ENCODE data around the gene WDR74.
"Not testable (repeated sequence)": the region's sequence is repeated elsewhere in the genome, so short reads cannot be mapped to it uniquely, and the experiment has no call there.

The WDR74 gene

DNA sequence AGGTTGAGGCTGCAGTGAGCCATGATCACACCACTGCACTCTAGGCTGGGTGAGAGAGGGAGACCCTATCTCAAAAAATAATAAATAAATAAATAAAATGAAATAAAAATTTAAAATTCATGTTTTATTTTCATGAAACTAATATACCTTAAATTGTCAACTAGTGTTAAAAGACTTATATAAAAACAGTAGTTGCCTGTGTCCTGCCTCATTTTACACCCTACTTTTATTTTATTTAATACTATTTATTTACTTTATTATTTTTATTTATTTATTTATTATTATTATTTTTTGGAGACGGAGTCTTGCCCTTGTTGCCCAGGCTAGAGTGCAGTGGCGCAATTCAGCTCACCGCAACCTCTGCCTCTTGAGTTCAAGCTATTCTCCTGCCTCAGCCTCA lies 4.8 kb upstream of the WDR74 start:
- Histone ChIP-seq H3K4me3 (ENCODE audit: low read depth, low read length) (no peak overlapping the region), H3K27ac (no peak overlapping the region), H3K27me3 (replicated peaks) (no peaks in the 10 kb centered on the region), H3K36me3 (replicated peaks) (no peaks in the 10 kb centered on the region)
- no peak for DNase-seq
- TF ChIP-seq, protein P1, sequence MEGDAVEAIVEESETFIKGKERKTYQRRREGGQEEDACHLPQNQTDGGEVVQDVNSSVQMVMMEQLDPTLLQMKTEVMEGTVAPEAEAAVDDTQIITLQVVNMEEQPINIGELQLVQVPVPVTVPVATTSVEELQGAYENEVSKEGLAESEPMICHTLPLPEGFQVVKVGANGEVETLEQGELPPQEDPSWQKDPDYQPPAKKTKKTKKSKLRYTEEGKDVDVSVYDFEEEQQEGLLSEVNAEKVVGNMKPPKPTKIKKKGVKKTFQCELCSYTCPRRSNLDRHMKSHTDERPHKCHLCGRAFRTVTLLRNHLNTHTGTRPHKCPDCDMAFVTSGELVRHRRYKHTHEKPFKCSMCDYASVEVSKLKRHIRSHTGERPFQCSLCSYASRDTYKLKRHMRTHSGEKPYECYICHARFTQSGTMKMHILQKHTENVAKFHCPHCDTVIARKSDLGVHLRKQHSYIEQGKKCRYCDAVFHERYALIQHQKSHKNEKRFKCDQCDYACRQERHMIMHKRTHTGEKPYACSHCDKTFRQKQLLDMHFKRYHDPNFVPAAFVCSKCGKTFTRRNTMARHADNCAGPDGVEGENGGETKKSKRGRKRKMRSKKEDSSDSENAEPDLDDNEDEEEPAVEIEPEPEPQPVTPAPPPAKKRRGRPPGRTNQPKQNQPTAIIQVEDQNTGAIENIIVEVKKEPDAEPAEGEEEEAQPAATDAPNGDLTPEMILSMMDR (IDR thresholded peaks at IDR 0.05; ENCODE audit: low read depth, low read length, missing control alignments): no peak
- in situ Hi-C loops (cut with HindIII; ENCODE audit: low pct_ligation_motif_present, low sequenced_read_pairs): no loop called here

DNA sequence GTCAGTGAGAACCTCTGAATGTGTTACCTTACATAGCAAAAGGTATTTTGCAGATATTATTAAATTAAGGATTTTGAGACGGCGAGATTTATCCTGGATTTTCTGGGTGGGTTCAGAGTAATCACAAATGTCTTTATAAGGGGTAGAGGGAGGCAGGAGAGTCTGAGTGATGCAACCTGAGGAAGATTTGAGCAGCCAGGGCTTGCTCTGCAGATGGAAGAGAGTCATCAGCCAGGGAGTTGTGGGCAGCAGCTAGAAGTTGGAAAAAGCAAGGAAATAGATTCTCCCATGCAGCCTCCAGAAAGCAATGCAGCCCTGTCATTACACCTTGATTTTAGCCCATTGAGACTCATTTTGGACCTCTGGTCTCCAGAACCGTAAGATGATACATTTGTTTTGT lies 4.1 kb upstream of the WDR74 start:
- H3K27ac ChIP-seq: no peak overlapping the region
- TF ChIP-seq, protein P1 (IDR thresholded peaks at IDR 0.05; ENCODE audit: low read depth, low read length, missing control alignments): no peak
- no peak overlapping the region for H3K4me3 ChIP-seq (ENCODE audit: low read depth, low read length)
- no peaks in the 10 kb centered on the region for H3K36me3 ChIP-seq (replicated peaks)
- in situ Hi-C loops (cut with HindIII; ENCODE audit: low pct_ligation_motif_present, low sequenced_read_pairs): no loop called here
- DNase-seq: no peak
- H3K27me3 ChIP-seq (replicated peaks): no peaks in the 10 kb centered on the region

DNA sequence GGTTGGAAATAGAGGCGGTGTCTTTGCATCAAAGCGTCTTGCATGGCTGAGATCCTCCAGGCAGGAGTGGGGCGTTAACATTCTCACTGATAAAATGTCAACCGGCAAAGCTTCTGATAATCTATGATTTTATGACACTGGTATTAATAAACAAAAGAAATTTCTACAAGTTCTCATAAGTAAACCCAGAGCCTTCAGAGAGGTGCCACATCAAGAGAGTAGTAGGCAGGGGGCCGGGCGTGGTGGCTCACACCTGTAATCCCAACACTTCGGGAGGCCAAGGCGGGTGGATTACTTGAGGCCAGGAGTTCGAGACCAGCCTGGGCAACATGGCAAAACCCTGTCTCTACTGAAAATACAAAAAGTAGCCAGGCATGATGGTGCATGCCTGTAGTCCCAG lies 3.5 kb upstream of the WDR74 start:
- in situ Hi-C loops (cut with HindIII; ENCODE audit: low pct_ligation_motif_present, low sequenced_read_pairs); DNase-seq; H3K27me3 ChIP-seq (replicated peaks); H3K36me3 ChIP-seq (replicated peaks); H3K4me3 ChIP-seq (ENCODE audit: low read depth, low read length): not testable (repeated sequence)
- H3K27ac ChIP-seq: peak overlapping the region; percentile 100

DNA sequence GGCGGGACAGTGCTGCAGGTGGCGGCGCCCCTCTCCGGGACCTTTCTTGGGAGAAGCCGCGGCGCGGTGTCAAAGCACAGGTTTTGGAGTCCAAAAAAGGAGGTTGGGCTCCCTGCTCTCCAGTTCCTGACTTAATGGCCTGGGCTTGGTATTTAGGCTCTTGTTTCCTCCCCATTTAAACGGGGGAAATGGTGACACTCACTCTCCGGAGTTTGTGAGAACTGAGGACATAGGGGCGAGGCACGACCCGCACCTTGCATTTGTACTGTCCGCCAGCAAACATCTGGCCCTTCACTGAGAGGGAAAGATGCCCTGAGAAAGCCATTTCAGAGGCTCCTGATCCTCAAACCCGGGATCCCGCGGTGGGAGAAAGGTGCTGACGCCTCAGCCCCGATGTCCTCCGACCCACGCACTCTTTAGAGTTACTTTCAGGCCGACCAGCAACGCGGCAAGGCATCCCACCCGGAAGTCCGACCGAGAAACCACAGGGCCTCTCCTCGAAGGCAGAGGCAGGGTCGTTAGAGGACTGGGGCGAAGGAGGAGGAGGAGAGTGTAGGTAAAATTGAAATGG lies 2.9 kb upstream of the WDR74 start:
- in situ Hi-C loops (cut with HindIII; ENCODE audit: low pct_ligation_motif_present, low sequenced_read_pairs): no loop called here
- no peak for DNase-seq
- peak overlapping the region; percentile 48 for H3K4me3 ChIP-seq (ENCODE audit: low read depth, low read length)
- no peaks in the 10 kb centered on the region for H3K36me3 ChIP-seq (replicated peaks)
- H3K27me3 ChIP-seq (replicated peaks): no peaks in the 10 kb centered on the region
- TF ChIP-seq, protein P1 (IDR thresholded peaks at IDR 0.05; ENCODE audit: low read depth, low read length, missing control alignments): no peak
- H3K27ac ChIP-seq: peak overlapping the region; percentile 100

DNA sequence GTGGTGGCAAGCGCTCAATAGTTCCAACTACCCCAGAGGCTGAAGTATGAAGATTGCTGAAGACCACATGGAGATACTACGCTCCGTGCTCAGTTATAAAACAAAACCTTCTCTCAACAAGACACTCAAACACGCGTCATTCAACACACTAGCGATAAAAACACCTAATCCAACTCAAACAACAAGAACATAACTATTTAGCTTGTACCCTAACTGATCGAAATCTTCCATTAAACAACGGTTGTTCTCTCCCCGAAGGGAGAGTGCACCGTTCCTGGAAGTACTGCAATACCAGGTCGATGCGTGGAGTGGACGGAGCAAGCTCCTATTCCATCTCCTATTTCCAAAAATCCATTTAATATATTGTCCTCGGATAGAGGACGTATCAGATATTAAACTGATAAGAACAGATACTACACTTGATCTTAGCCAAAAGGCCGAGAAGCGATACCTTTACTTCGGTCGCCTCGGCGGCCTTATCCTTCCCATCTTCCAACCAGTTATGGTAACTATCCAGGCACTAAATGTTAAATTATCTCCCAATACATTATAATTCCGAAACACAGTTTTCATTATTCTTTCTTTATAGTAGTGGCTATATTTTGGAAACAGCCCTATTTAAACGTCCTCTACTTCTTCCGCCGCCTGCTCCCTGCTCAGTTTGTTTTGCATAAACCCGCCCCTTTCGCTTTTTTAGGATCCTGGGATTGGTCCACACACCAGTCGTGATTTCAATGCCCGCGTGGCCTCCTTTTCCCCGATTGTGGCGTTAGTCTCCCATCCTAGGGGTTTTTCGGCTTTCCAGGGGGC lies 2.2 kb upstream of the WDR74 start:
- in situ Hi-C loops (cut with HindIII; ENCODE audit: low pct_ligation_motif_present, low sequenced_read_pairs): no loop called here
- H3K36me3 ChIP-seq (replicated peaks): no peaks in the 10 kb centered on the region
- peak overlapping the region; percentile 48 for H3K4me3 ChIP-seq (ENCODE audit: low read depth, low read length)
- peak overlapping the region; percentile 100 for H3K27ac ChIP-seq
- no peaks in the 10 kb centered on the region for H3K27me3 ChIP-seq (replicated peaks)
- peak; percentile 98 for DNase-seq
- TF ChIP-seq, protein P1 (IDR thresholded peaks at IDR 0.05; ENCODE audit: low read depth, low read length, missing control alignments): no peak

DNA sequence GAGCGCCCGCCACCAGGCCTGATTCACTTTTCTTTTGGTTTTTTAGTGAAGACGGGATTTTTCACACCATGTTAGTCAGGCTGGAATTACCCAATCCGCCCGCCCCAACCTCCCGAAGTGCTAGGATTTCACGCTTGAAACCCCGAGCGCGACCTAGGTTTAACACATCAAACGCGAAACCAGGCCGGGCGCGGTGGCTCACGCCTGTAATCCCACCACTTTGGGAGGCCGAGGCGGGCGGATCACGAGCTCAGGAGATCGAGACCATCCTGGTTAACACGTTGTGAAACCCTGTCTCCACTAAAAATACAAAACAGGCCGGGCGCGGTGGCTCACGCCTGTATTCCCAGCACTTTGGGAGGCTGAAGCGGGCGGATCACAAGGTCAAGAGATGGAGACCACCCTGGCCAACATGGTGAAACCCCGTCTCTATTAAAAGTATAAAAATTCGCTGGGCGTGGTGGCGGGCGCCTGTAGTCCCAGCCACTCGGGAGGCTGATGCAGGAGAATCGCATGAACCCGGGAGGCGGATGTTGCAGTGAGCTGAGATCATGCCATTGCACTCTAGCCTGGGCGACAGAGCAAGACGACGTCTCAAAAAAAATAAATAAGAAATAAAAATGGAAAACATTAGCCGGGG lies 1.5 kb upstream of the WDR74 start:
- H3K27me3 ChIP-seq (replicated peaks); in situ Hi-C loops (cut with HindIII; ENCODE audit: low pct_ligation_motif_present, low sequenced_read_pairs); H3K36me3 ChIP-seq (replicated peaks): not testable (repeated sequence)
- DNase-seq: peak; percentile 76
- Histone ChIP-seq H3K27ac (peak overlapping the region; percentile 97), H3K4me3 (ENCODE audit: low read depth, low read length) (peak overlapping the region; percentile 98)
